GM23338 (cell line): ENCODE data around the gene FGGY. TPM values are rescaled to one million over a fixed set of nuclear protein-coding genes. Genes with fewer than 3 reads are reported as not detected.

ENCODE experiments used
- ATAC-seq: fragments of 200-7000 bp; cut with Tn5 transposase; 3 replicates; pipeline ENCODE4 v1.9.1; 2020
- DNase-seq: peaks from one replicate; pipeline ENCODE4 v3.0.0-alpha.2; 2015; ENCODE audit warnings: low spot score
- H2AFZ ChIP-seq: fragments of 200-600 bp; sonication (generic); 2 replicates; pipeline ENCODE4 v1.8.0; 2016; ENCODE audit warnings: antibody characterized with exemption, mild to moderate bottlenecking, moderate library complexity
- H3F3A ChIP-seq: fragments of 200-600 bp; sonication (generic); replicated peaks from 2 replicates; pipeline ENCODE4 v1.8.0; 2017; ENCODE audit warnings: antibody characterized with exemption, mixed run types, low read depth
- H3K27ac ChIP-seq: fragments of 200-600 bp; sonication (generic); 2 replicates; pipeline ENCODE4 v1.6.1; 2016; ENCODE audit warnings: low read depth
- H3K27me3 ChIP-seq: fragments of 200-600 bp; sonication (generic); 2 replicates; pipeline ENCODE4 v1.8.0; 2016; ENCODE audit warnings: mild to moderate bottlenecking, mixed run types, moderate library complexity; ENCODE audit not compliant: insufficient read depth
- H3K36me3 ChIP-seq: fragments of 200-600 bp; sonication (generic); 2 replicates; pipeline ENCODE4 v1.8.0; 2016; ENCODE audit warnings: mild to moderate bottlenecking; ENCODE audit not compliant: insufficient read depth
- H3K4me1 ChIP-seq: fragments of 200-600 bp; sonication (generic); 2 replicates; pipeline ENCODE4 v1.8.0; 2016; ENCODE audit warnings: mild to moderate bottlenecking, moderate library complexity; ENCODE audit not compliant: insufficient read depth
- H3K4me2 ChIP-seq: fragments of 200-600 bp; sonication (generic); 2 replicates; pipeline ENCODE4 v1.7.1; 2017; ENCODE audit warnings: mixed run types
- H3K4me3 ChIP-seq: fragments of 200-600 bp; sonication (generic); 2 replicates; pipeline ENCODE4 v1.6.1; 2016; ENCODE audit warnings: mixed run types
- H3K79me2 ChIP-seq: fragments of 200-600 bp; sonication (generic); replicated peaks from 2 replicates; pipeline ENCODE4 v1.8.0; 2017; ENCODE audit warnings: mild to moderate bottlenecking; ENCODE audit not compliant: insufficient read depth
- H3K9me2 ChIP-seq: fragments of 200-600 bp; sonication (generic); 2 replicates; pipeline ENCODE4 v1.8.0; 2017; ENCODE audit not compliant: insufficient read depth
- H4K20me1 ChIP-seq: fragments of 200-600 bp; sonication (generic); replicated peaks from 2 replicates; pipeline ENCODE4 v1.8.0; 2017; ENCODE audit warnings: mild to moderate bottlenecking; ENCODE audit not compliant: insufficient read depth
- H3K27ac Mint-ChIP-seq: 2 replicates; pipeline ENCODE4 v1.8.0; 2020; ENCODE audit warnings: inconsistent platforms, mild to moderate bottlenecking, moderate library complexity, mixed read lengths
- H3K27me3 Mint-ChIP-seq: 3 replicates; pipeline ENCODE4 v1.8.0; 2022; ENCODE audit warnings: low read depth, mild to moderate bottlenecking, moderate library complexity, mixed read lengths, inconsistent platforms; ENCODE audit not compliant: insufficient read depth, poor library complexity
- H3K36me3 Mint-ChIP-seq: 3 replicates; pipeline ENCODE4 v1.8.0; 2021; ENCODE audit warnings: low read depth, mild to moderate bottlenecking, inconsistent platforms, moderate library complexity, mixed read lengths
- H3K4me1 Mint-ChIP-seq: 3 replicates; pipeline ENCODE4 v1.8.0; 2020; ENCODE audit warnings: mild to moderate bottlenecking, inconsistent platforms, mixed read lengths
- H3K4me3 Mint-ChIP-seq: 3 replicates; pipeline ENCODE4 v1.8.0; 2021; ENCODE audit warnings: moderate library complexity, mild to moderate bottlenecking, inconsistent platforms, mixed read lengths
- H3K9me3 Mint-ChIP-seq: 3 replicates; pipeline ENCODE4 v1.8.0; 2020; ENCODE audit warnings: moderate library complexity, mild to moderate bottlenecking, inconsistent platforms, mixed read lengths
- ETS1 ChIP-seq: IDR thresholded peaks from 2 replicates; pipeline ENCODE4 v1.6.1; 2016; ENCODE audit warnings: antibody characterized with exemption
- EZH2 ChIP-seq: fragments of 200-600 bp; sonication (generic); IDR thresholded peaks from one replicate; pipeline ENCODE4 v1.8.0; 2017; ENCODE audit warnings: antibody characterized with exemption, mild to moderate bottlenecking, low read depth; ENCODE audit not compliant: unreplicated experiment
- EZH2phosphoT487 ChIP-seq: fragments of 200-600 bp; sonication (generic); IDR thresholded peaks from one replicate; pipeline ENCODE4 v1.8.1; 2018; ENCODE audit warnings: antibody characterized with exemption; ENCODE audit not compliant: unreplicated experiment
- STAT1 ChIP-seq: IDR thresholded peaks from one replicate; pipeline ENCODE4 v1.6.1; 2016; ENCODE audit warnings: antibody characterized with exemption; ENCODE audit not compliant: unreplicated experiment
- ZNF114 ChIP-seq: fragments of 250-450 bp; sonication (Bioruptor Pico); IDR thresholded peaks from 2 replicates; pipeline ENCODE4 v1.5.0; 2020; ENCODE audit warnings: mild to moderate bottlenecking, moderate library complexity
- polyA plus RNA-seq: library from polyadenylated mRNA; unstranded; fragments of >200 nt; fragmentation: Nextera tagmentation; extraction: Ambion mirVana; gene quantifications from 2 replicates; pipeline ENCODE4 v1.2.1, GENCODE V29; 2016
- total RNA-seq: library from RNA; depleted of rRNA; stranded (reverse); fragments of >200 nt; shearing (Covaris generic); gene quantifications from 2 replicates; pipeline ENCODE4 v1.2.3, GENCODE V29; 2014
- TF ChIP-seq, protein P1 (sequence below), 2 experiments: fragments of 200-600 bp in 1 of 2; sonication (generic) in 1 of 2; conservative IDR thresholded peaks; 2 replicates each; pipeline versions ENCODE4 v1.5.1 to v1.6.1; 2016 to 2017; ENCODE audit warnings: antibody characterized with exemption in 2 of 2, low read depth in 2 of 2, mild to moderate bottlenecking in 2 of 2, moderate library complexity in 1 of 2

The FGGY gene
- total and polyA plus RNA-seq, 2 experiments from 2014 or later: 10.9 to 21.4 TPM

- TF ChIP-seq ETS1: no peak
- TF ChIP-seq EZH2phosphoT487: no peak
- no peak for TF ChIP-seq STAT1
- TF ChIP-seq, protein P1, sequence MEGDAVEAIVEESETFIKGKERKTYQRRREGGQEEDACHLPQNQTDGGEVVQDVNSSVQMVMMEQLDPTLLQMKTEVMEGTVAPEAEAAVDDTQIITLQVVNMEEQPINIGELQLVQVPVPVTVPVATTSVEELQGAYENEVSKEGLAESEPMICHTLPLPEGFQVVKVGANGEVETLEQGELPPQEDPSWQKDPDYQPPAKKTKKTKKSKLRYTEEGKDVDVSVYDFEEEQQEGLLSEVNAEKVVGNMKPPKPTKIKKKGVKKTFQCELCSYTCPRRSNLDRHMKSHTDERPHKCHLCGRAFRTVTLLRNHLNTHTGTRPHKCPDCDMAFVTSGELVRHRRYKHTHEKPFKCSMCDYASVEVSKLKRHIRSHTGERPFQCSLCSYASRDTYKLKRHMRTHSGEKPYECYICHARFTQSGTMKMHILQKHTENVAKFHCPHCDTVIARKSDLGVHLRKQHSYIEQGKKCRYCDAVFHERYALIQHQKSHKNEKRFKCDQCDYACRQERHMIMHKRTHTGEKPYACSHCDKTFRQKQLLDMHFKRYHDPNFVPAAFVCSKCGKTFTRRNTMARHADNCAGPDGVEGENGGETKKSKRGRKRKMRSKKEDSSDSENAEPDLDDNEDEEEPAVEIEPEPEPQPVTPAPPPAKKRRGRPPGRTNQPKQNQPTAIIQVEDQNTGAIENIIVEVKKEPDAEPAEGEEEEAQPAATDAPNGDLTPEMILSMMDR (conservative IDR thresholded peaks at IDR 0.05; ENCODE audit: low read depth in 2 of 2): no peak
These were observed 113.1 kb downstream of the FGGY start (continued) for GRCh38 chr1:59409986-59410385.

DNA sequence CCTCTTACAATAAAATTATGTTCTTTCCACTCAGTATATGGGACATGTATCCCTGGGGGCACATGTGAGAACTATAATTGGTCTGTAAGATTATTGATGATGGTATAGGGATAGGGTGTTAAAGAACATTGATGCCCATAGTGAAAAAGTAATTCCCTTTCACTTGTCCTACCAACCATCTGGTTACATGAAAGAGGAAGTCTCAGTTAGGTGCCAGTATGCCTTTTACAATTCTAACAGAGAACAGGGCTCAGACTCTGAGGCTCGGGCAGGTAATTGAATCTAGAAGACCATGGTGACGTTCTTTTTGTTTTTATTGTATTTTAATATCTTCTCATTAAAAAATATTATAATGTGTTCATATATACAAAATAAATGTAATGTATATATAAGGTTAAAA, 113.6 kb downstream of the FGGY start:
- Mint-ChIP-seq H3K4me3 (no peak overlapping the region), H3K27me3 (peaks cover 1% of the 10 kb centered on the region), H3K36me3 (0 out of 3 replicates have a peak, but pooled peaks cover 2% of the 10 kb centered on the region), H3K4me1 (peaks cover 9% of the 10 kb centered on the region), H3K27ac (no peak overlapping the region), H3K9me3 (0 out of 3 replicates have a peak, but pooled peaks cover 4% of the 10 kb centered on the region)
- H3K27ac ChIP-seq: no peak overlapping the region
- H3K36me3 ChIP-seq: no peaks in the 10 kb centered on the region
- ATAC-seq: no peak
- H3K4me3 ChIP-seq: no peak overlapping the region
- H3K27me3 ChIP-seq: no peaks in the 10 kb centered on the region
- no peaks in the 10 kb centered on the region for H3F3A ChIP-seq
- H3K4me1 ChIP-seq: no peaks in the 10 kb centered on the region
- DNase-seq: no peak
- H3K4me2 ChIP-seq: no peak overlapping the region
- TF ChIP-seq ZNF114 (CRISPR knock-in tag): no peak
- H3K79me2 ChIP-seq: no peaks in the 10 kb centered on the region
- no peaks in the 10 kb centered on the region for H4K20me1 ChIP-seq
- peaks cover 9% of the 10 kb centered on the region; the same call in 1 of the 2 replicates for H3K9me2 ChIP-seq
- no peak overlapping the region for H2AFZ ChIP-seq

GRCh38 chr1:59411147-59411546, 114.3 kb downstream of the FGGY start:
- no peak overlapping the region for H3K27ac ChIP-seq
- no peaks in the 10 kb centered on the region for H4K20me1 ChIP-seq
- H3K4me1 Mint-ChIP-seq: peaks cover 9% of the 10 kb centered on the region
- H3K36me3 ChIP-seq: no peaks in the 10 kb centered on the region
- no peaks in the 10 kb centered on the region for H3K4me1 ChIP-seq
- no peak for TF ChIP-seq EZH2
- H3K9me2 ChIP-seq: peaks cover 9% of the 10 kb centered on the region; the same call in 1 of the 2 replicates
- no peak overlapping the region for H3K4me3 ChIP-seq
- no peak for DNase-seq
- no peak overlapping the region for H2AFZ ChIP-seq
- no peak overlapping the region for H3K4me3 Mint-ChIP-seq
- peaks cover 1% of the 10 kb centered on the region for H3K27me3 Mint-ChIP-seq
- H3K79me2 ChIP-seq: no peaks in the 10 kb centered on the region
- 0 out of 3 replicates have a peak, but pooled peaks cover 4% of the 10 kb centered on the region for H3K9me3 Mint-ChIP-seq
- H3K36me3 Mint-ChIP-seq: 0 out of 3 replicates have a peak, but pooled peaks cover 2% of the 10 kb centered on the region
- no peak overlapping the region for H3K4me2 ChIP-seq
- no peak for ATAC-seq
- no peaks in the 10 kb centered on the region for H3F3A ChIP-seq
- no peaks in the 10 kb centered on the region for H3K27me3 ChIP-seq
- H3K27ac Mint-ChIP-seq: no peak overlapping the region
